ENCODE data around the gene GJA9. TPM values are rescaled to one million over a fixed set of nuclear protein-coding genes. Genes with fewer than 3 reads are reported as not detected.
A peak's percentile ranks its signal among the peaks of the same experiment; 100 is the strongest.

Gene GJA9
- total and polyA plus RNA-seq, 2 of the 4 experiments (the other 2 are of a cell fraction), result not detected

GRCh38 chr1:38829368-38829767 lies 52.0 kb downstream of the GJA9 start:
- dilution Hi-C loops (cut with HindIII; ENCODE audit: low sequenced_read_pairs, unreplicated experiment), result no loop called here
- no CpG with 5 or more reads among the region's 1 CpG for WGBS, 2 experiments (ENCODE audit: extremely low coverage in 2 of 2, insufficient read length in 1 of 2)
- Histone ChIP-seq H3K56ac (ENCODE audit: extremely low read depth, insufficient read depth, low read length) (no peak overlapping the region), H4K20me1 (ENCODE audit: insufficient read depth, low read length) (no peaks in the 10 kb centered on the region), H3K14ac (replicated peaks; ENCODE audit: low read depth, low read length) (no peak overlapping the region), H2AK9ac (replicated peaks; ENCODE audit: low read depth, low read length, poor library complexity) (no peak overlapping the region), H2AFZ (replicated peaks; ENCODE audit: low read length, poor library complexity) (peak overlapping the region; percentile 2), H3K79me1 (ENCODE audit: low read depth in 1 of 2, low read length in 2 of 2) (no peaks in the 10 kb centered on the region), H4K91ac (ENCODE audit: insufficient read depth, low read depth, low read length) (no peak overlapping the region), H2BK120ac (ENCODE audit: low read depth, low read length) (no peak overlapping the region), H3K4ac (ENCODE audit: low read depth, low read length) (no peak overlapping the region), H4K8ac (ENCODE audit: low read depth in 2 of 2, low read length in 2 of 2) (no peak overlapping the region), H2BK20ac (ENCODE audit: low read depth, low read length) (no peak overlapping the region), H4K5ac (ENCODE audit: low read depth, low read length) (no peak overlapping the region), H3K4me2 (ENCODE audit: low read depth, low read length) (peak overlapping the region; percentile 31; the same call in 1 of the 2 replicates), H2BK15ac (ENCODE audit: low read depth, low read length) (no peak overlapping the region), H2AK5ac (ENCODE audit: low read depth, low read length) (no peak overlapping the region), H3K4me3 (ENCODE audit: insufficient read depth, low read depth, low read length) (no peak overlapping the region), H3K9ac (ENCODE audit: low read depth, low read length) (no peak overlapping the region), H3K9me3 (ENCODE audit: control insufficient read depth, insufficient read depth, low read length) (no peaks in the 10 kb centered on the region), H3K36me3 (ENCODE audit: control insufficient read depth, insufficient read depth, low read length) (no peaks in the 10 kb centered on the region), H2BK5ac (ENCODE audit: low read depth, low read length, poor library complexity, severe bottlenecking) (no peak overlapping the region), H3K23ac (ENCODE audit: low read depth, low read length) (no peak overlapping the region), H3K4me1 (ENCODE audit: control insufficient read depth, insufficient read depth, low read length) (peaks cover 4% of the 10 kb centered on the region; the same call in 1 of the 2 replicates), H3K27ac (ENCODE audit: insufficient read depth, low read length) (no peak overlapping the region), H3K9me1 (ENCODE audit: insufficient read depth, low read length) (no peaks in the 10 kb centered on the region), H3K27me3 (ENCODE audit: control insufficient read depth, insufficient read depth, low read length) (peaks cover 49% of the 10 kb centered on the region), H3K18ac (ENCODE audit: low read depth, low read length) (no peak overlapping the region)
- no peak for TF ChIP-seq MAFK (IDR thresholded peaks at IDR 0.05; ENCODE audit: low read depth, low read length)
- POLR2A ChIA-PET (ENCODE audit: unreplicated experiment), result no interaction called here
- DNase-seq (peak; percentile 8), ATAC-seq (ENCODE audit: low read depth) (peak; percentile 93)
- intact Hi-C loops (cut with micrococcal nuclease), result no loop called here
- CTCF ChIA-PET, result interaction anchor here (0.7 kb wide), 1 partner anchor 812 kb away, joined by 3 read pairs; no protein-coding TSS in a partner anchor
- BruUV-seq (replicated peaks), result no TSS peak
- in situ Hi-C loops (cut with MboI; ENCODE audit: low sequenced_read_pairs), result no loop called here
